ENCODE measurements around the gene BPIFB4.

The BPIFB4 gene

GRCh38 chr20:33124261-33124660 lies 44.8 kb downstream of the BPIFB4 start:
- Histone ChIP-seq H2BK120ac (ENCODE audit: low read depth, low read length) (no peak overlapping the region), H3K9me3 (ENCODE audit: control insufficient read depth, low read length) (peaks cover 11% of the 10 kb centered on the region), H4K8ac (ENCODE audit: low read length) (no peak overlapping the region), H4K91ac (ENCODE audit: low read length) (no peak overlapping the region), H2AFZ (ENCODE audit: low read depth, low read length) (no peak overlapping the region), H3K4me2 (ENCODE audit: low read length, poor library complexity, severe bottlenecking) (no peak overlapping the region), H3K79me1 (replicated peaks; ENCODE audit: low read length, poor library complexity, severe bottlenecking) (no peaks in the 10 kb centered on the region), H3K27ac (ENCODE audit: low read length, poor library complexity, severe bottlenecking) (no peak overlapping the region), H3K4ac (ENCODE audit: low read depth in 1 of 2, low read length in 2 of 2) (no peak overlapping the region), H3K18ac (ENCODE audit: low read depth in 1 of 2, low read length in 2 of 2) (no peak overlapping the region), H3K4me3 (ENCODE audit: insufficient read depth in 1 of 2, low read depth in 1 of 2, low read length in 2 of 2) (no peak overlapping the region), H2AK5ac (ENCODE audit: low read length, severe bottlenecking) (no peak overlapping the region), H2BK15ac (ENCODE audit: low read depth, poor library complexity, severe bottlenecking) (no peak overlapping the region), H3K23ac (ENCODE audit: low read length in 2 of 2) (no peak overlapping the region), H3K36me3 (ENCODE audit: control insufficient read depth in 1 of 2, insufficient read depth in 2 of 2, low read depth in 1 of 2, low read length in 2 of 2) (no peaks in the 10 kb centered on the region), H3K27me3 (ENCODE audit: control insufficient read depth in 1 of 2, insufficient read depth in 1 of 2, low read length in 2 of 2) (peaks cover 4 to 30% of the 10 kb centered on the region in 2 experiments), H2BK12ac (ENCODE audit: low read length in 2 of 2) (no peak overlapping the region), H2BK5ac (ENCODE audit: low read depth, low read length, poor library complexity, severe bottlenecking) (no peak overlapping the region), H3K4me1 (ENCODE audit: control insufficient read depth, insufficient read depth, low read depth, low read length) (no peaks in the 10 kb centered on the region), H3K14ac (ENCODE audit: low read length in 2 of 2) (no peak overlapping the region), H3K9ac (ENCODE audit: low read length) (no peak overlapping the region)
- WGBS = 51% methylated on average over 2 of the region's 2 CpGs
- no peak for DNase-seq

GRCh38 chr20:33124994-33125393 lies 45.6 kb downstream of the BPIFB4 start:
- H3K79me1 ChIP-seq (replicated peaks; ENCODE audit: low read length, poor library complexity, severe bottlenecking) = no peaks in the 10 kb centered on the region
- H3K18ac ChIP-seq (ENCODE audit: low read depth in 1 of 2, low read length in 2 of 2) = no peak overlapping the region
- no peak overlapping the region for H2AFZ ChIP-seq (ENCODE audit: low read depth, low read length)
- H3K23ac ChIP-seq (ENCODE audit: low read length in 2 of 2) = no peak overlapping the region
- H3K4ac ChIP-seq (ENCODE audit: low read depth in 1 of 2, low read length in 2 of 2) = no peak overlapping the region
- no peak for DNase-seq
- no peaks in the 10 kb centered on the region for H3K4me1 ChIP-seq (ENCODE audit: control insufficient read depth, insufficient read depth, low read depth, low read length)
- H2AK5ac ChIP-seq (ENCODE audit: low read length, severe bottlenecking) = no peak overlapping the region
- no peak overlapping the region for H2BK120ac ChIP-seq (ENCODE audit: low read depth, low read length)
- no peak overlapping the region for H3K27ac ChIP-seq (ENCODE audit: low read length, poor library complexity, severe bottlenecking)
- peaks cover 4 to 31% of the 10 kb centered on the region in 2 experiments for H3K27me3 ChIP-seq (ENCODE audit: control insufficient read depth in 1 of 2, insufficient read depth in 1 of 2, low read length in 2 of 2)
- H3K36me3 ChIP-seq (ENCODE audit: control insufficient read depth in 1 of 2, insufficient read depth in 2 of 2, low read depth in 1 of 2, low read length in 2 of 2) = no peaks in the 10 kb centered on the region
- no peak overlapping the region for H3K4me3 ChIP-seq (ENCODE audit: insufficient read depth in 1 of 2, low read depth in 1 of 2, low read length in 2 of 2)
- peaks cover 7% of the 10 kb centered on the region for H3K9me3 ChIP-seq (ENCODE audit: control insufficient read depth, low read length)
- no peak overlapping the region for H2BK12ac ChIP-seq (ENCODE audit: low read length in 2 of 2)
- 64% methylated on average over 6 of the region's 6 CpGs for WGBS
- H3K4me2 ChIP-seq (ENCODE audit: low read length, poor library complexity, severe bottlenecking) = no peak overlapping the region
- no peak overlapping the region for H4K8ac ChIP-seq (ENCODE audit: low read length)
- H2BK5ac ChIP-seq (ENCODE audit: low read depth, low read length, poor library complexity, severe bottlenecking) = no peak overlapping the region
- H2BK15ac ChIP-seq (ENCODE audit: low read depth, poor library complexity, severe bottlenecking) = no peak overlapping the region
- no peak overlapping the region for H3K14ac ChIP-seq (ENCODE audit: low read length in 2 of 2)
- H4K91ac ChIP-seq (ENCODE audit: low read length) = no peak overlapping the region
- no peak overlapping the region for H3K9ac ChIP-seq (ENCODE audit: low read length)

GRCh38 chr20:33125983-33126382 lies 46.5 kb downstream of the BPIFB4 start:
- Histone ChIP-seq H3K36me3 (ENCODE audit: control insufficient read depth in 1 of 2, insufficient read depth in 2 of 2, low read depth in 1 of 2, low read length in 2 of 2) (no peaks in the 10 kb centered on the region), H3K14ac (ENCODE audit: low read length in 2 of 2) (no peak overlapping the region), H2BK12ac (ENCODE audit: low read length in 2 of 2) (no peak overlapping the region), H3K4me2 (ENCODE audit: low read length, poor library complexity, severe bottlenecking) (no peak overlapping the region), H2AK5ac (ENCODE audit: low read length, severe bottlenecking) (no peak overlapping the region), H2AFZ (ENCODE audit: low read depth, low read length) (no peak overlapping the region), H2BK120ac (ENCODE audit: low read depth, low read length) (no peak overlapping the region), H3K27me3 (ENCODE audit: control insufficient read depth in 1 of 2, insufficient read depth in 1 of 2, low read length in 2 of 2) (peaks cover 4 to 31% of the 10 kb centered on the region in 2 experiments), H2BK5ac (ENCODE audit: low read depth, low read length, poor library complexity, severe bottlenecking) (no peak overlapping the region), H3K4me3 (ENCODE audit: insufficient read depth in 1 of 2, low read depth in 1 of 2, low read length in 2 of 2) (no peak overlapping the region), H3K9me3 (ENCODE audit: control insufficient read depth, low read length) (peaks cover 3% of the 10 kb centered on the region), H4K91ac (ENCODE audit: low read length) (no peak overlapping the region), H2BK15ac (ENCODE audit: low read depth, poor library complexity, severe bottlenecking) (no peak overlapping the region), H3K79me1 (replicated peaks; ENCODE audit: low read length, poor library complexity, severe bottlenecking) (no peaks in the 10 kb centered on the region), H3K4me1 (ENCODE audit: control insufficient read depth, insufficient read depth, low read depth, low read length) (no peaks in the 10 kb centered on the region), H3K4ac (ENCODE audit: low read depth in 1 of 2, low read length in 2 of 2) (no peak overlapping the region), H3K9ac (ENCODE audit: low read length) (no peak overlapping the region), H3K27ac (ENCODE audit: low read length, poor library complexity, severe bottlenecking) (no peak overlapping the region), H3K23ac (ENCODE audit: low read length in 2 of 2) (no peak overlapping the region), H4K8ac (ENCODE audit: low read length) (no peak overlapping the region), H3K18ac (ENCODE audit: low read depth in 1 of 2, low read length in 2 of 2) (no peak overlapping the region)
- WGBS = 67% methylated on average over 6 of the region's 6 CpGs
- no peak for DNase-seq

GRCh38 chr20:33127422-33128097 lies 48.1 kb downstream of the BPIFB4 start:
- Histone ChIP-seq H4K91ac (ENCODE audit: low read length) (no peak overlapping the region), H3K79me1 (replicated peaks; ENCODE audit: low read length, poor library complexity, severe bottlenecking) (no peaks in the 10 kb centered on the region), H3K4ac (ENCODE audit: low read depth in 1 of 2, low read length in 2 of 2) (no peak overlapping the region), H4K8ac (ENCODE audit: low read length) (no peak overlapping the region), H3K27ac (ENCODE audit: low read length, poor library complexity, severe bottlenecking) (no peak overlapping the region), H2AK5ac (ENCODE audit: low read length, severe bottlenecking) (no peak overlapping the region), H3K9me3 (ENCODE audit: control insufficient read depth, low read length) (peaks cover 3% of the 10 kb centered on the region), H3K18ac (ENCODE audit: low read depth in 1 of 2, low read length in 2 of 2) (no peak overlapping the region), H3K27me3 (ENCODE audit: control insufficient read depth in 1 of 2, insufficient read depth in 1 of 2, low read length in 2 of 2) (peaks cover 4 to 31% of the 10 kb centered on the region in 2 experiments), H2BK120ac (ENCODE audit: low read depth, low read length) (no peak overlapping the region), H2BK5ac (ENCODE audit: low read depth, low read length, poor library complexity, severe bottlenecking) (no peak overlapping the region), H3K4me1 (ENCODE audit: control insufficient read depth, insufficient read depth, low read depth, low read length) (no peaks in the 10 kb centered on the region), H3K23ac (ENCODE audit: low read length in 2 of 2) (no peak overlapping the region), H3K9ac (ENCODE audit: low read length) (no peak overlapping the region), H2BK15ac (ENCODE audit: low read depth, poor library complexity, severe bottlenecking) (no peak overlapping the region), H3K4me3 (ENCODE audit: insufficient read depth in 1 of 2, low read depth in 1 of 2, low read length in 2 of 2) (no peak overlapping the region), H2AFZ (ENCODE audit: low read depth, low read length) (no peak overlapping the region), H3K36me3 (ENCODE audit: control insufficient read depth in 1 of 2, insufficient read depth in 2 of 2, low read depth in 1 of 2, low read length in 2 of 2) (no peaks in the 10 kb centered on the region), H3K4me2 (ENCODE audit: low read length, poor library complexity, severe bottlenecking) (no peak overlapping the region), H3K14ac (ENCODE audit: low read length in 2 of 2) (no peak overlapping the region), H2BK12ac (ENCODE audit: low read length in 2 of 2) (no peak overlapping the region)
- DNase-seq = no peak
- 90% methylated on average over 3 of the region's 4 CpGs for WGBS

Measured in mesenchymal stem cell (in vitro differentiated cells and primary cell).